Stimulated activated CD4-positive, alpha-beta T cell treated with anti-CD3 and anti-CD28 coated beads, Interleukin-4, amount 100 ng/mL, for 48 hours (primary cell): Measurements from ENCODE around the gene CADM2.

Source experiments
- DNase-seq, 2 donors: peaks; one replicate each; pipeline ENCODE4 v3.0.0-alpha.2; 2020; ENCODE audit warnings: low read depth in 2 of 2

CADM2 gene

GRCh38 chr3:85571835-85572234 is 613.0 kb downstream of the CADM2 start:
- DNase-seq: no peak

GRCh38 chr3:85572426-85572825 is 613.6 kb downstream of the CADM2 start:
- no peak for DNase-seq

- DNase-seq: no peak
These were observed 614.2 kb downstream of the CADM2 start for GRCh38 chr3:85572978-85573377.

DNA sequence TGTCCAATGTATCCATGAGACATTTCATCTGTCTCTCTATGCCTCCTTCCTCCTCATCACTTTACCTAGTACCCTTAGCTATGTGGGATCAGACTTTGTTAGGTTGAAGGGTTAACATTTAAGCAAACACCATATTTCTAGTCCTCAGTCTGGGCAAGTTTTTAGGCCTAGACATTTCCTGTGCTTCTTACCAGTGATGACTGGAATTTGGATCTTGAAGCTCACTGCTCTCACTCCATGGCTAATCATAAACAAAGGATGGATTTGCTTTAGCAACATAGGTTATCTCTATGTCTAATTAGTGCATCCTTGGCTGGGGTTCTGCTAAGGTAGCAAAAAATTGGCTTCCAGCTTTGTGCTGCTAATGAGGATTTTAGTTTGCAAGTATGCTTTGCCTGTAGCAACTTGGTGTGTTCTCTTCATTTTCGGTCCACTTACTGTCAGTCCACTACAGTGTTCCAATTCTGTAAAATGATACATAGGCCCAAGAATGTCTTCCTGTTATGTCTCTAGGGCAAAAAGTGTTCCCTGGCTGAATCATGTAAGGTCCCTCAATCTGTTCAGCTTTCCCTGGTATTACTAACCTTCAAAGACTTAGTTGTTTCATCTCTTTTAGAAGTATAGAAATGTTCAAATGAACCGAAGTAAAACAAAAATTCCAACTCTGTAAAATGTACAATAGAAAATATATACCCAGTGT is 615.4 kb downstream of the CADM2 start:
- DNase-seq: no peak

GRCh38 chr3:85576091-85576690 is 617.4 kb downstream of the CADM2 start:
- peak; percentile 22 to 42 for DNase-seq

DNA sequence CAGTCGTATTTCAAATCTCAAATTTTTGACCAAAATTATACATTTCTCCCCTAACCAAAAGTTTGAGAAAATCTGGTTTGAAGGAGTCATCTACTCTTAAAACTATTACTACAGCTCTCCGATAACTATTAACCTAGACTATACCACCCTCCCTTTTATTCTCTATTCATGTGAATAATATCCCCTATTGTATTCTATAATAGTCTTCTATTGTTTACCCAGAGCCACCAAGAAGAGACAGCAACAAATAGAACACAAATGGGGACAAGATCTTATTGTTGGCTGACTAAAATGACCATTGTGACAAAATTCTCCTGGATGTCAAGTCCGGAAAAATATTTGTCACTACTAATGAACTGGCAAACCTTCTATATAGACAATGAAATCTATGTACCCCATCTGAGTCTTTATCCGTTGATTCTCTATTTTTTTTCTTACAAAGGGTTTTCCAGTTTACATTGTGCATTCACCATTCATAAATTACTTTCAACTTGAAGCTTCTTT is 618.0 kb downstream of the CADM2 start:
- DNase-seq: no peak

DNA sequence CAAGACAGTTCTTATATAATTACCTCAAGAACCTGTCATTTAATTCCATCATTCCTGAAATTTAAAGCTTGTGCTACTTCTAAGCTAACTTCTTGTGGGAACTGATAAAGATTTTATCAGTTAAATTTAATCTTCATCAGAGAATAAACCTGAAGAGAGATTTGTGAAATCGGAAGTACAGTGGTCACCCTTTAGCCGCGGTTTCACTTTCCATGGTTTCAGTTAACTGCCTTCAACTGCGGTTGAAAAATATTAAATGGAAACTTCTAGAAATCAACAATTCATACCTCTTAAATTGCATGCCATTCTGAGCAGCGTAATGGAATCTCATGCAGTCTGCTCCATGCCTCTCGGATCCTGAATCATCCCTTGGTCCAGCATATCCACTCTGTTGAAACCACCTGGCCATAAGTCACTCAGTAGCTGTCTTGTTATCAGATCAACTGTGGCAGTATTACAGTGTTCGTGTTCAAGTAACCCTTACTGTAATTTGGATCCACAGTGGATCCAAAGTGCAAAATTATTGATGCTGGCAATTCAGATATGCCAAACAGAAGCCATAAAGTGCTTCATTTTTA is 626.1 kb downstream of the CADM2 start:
- DNase-seq: no peak

DNA sequence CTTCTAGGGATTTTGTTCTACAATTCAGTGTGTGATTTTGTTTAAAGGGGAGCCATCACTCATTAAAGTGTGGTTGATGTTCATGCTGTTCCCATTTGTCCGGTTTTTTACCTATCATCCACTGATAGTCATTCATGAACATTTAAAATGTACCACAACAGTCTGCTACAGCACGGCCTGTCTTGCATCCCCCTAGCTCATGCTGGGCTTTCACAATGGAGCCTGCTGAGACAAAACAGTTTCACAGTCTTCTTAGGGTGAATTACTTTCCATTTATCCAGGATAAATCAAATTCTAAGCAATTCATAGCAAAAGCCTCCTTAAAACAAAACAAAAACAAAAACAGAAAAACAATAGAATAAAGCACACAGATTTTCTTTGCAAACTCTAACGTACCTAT is 627.2 kb downstream of the CADM2 start:
- no peak for DNase-seq

- DNase-seq: no peak
These were observed 630.4 kb downstream of the CADM2 start for GRCh38 chr3:85589145-85589544.

- no peak for DNase-seq
These were observed 632.7 kb downstream of the CADM2 start for GRCh38 chr3:85591451-85591850.

- DNase-seq: no peak
These were observed 633.5 kb downstream of the CADM2 start for GRCh38 chr3:85592256-85592655.

- no peak for DNase-seq
These were observed 635.9 kb downstream of the CADM2 start for GRCh38 chr3:85594676-85595075.

DNA sequence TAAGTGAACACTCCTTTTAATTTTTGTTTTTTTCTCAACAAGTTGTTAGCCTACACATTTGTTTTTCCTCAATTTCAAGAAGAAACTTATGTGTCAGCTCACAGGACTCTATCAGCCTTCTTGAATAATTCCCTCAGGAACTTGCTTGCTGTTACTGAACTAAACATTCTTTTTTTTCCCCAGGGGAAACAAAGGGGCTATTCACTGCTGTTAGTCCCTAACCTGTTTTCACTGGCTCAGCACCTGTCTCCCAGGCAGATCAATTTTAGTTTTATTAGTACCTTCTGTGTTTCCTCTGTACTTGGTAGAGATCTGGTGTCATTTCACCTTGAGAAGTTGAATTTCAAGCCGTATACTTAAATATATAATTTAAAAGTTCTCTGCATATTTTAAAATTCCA is 644.6 kb downstream of the CADM2 start:
- DNase-seq: no peak

GRCh38 chr3:85604641-85605040 is 645.9 kb downstream of the CADM2 start:
- DNase-seq: no peak

- DNase-seq: no peak
These were observed 646.3 kb downstream of the CADM2 start for GRCh38 chr3:85605066-85605465.

DNA sequence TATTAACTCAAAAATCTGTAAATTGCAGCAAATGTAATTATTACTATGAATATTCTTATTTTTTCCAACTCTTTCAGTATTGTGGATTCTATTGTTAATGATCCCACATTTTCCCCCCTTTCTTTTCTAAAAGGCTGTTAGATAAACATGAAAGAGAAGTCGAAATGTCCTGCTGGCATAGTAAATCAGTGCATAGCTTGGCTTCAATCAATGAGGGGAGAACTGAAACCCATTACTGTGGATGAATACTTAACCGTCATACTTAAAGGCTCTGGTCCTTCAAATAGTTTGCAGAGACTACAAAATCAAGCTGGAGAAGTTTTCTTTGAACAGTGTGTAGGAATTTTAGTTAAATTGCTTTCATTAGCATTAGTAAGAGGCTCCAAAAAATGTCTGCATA is 667.9 kb downstream of the CADM2 start:
- DNase-seq: no peak

DNA sequence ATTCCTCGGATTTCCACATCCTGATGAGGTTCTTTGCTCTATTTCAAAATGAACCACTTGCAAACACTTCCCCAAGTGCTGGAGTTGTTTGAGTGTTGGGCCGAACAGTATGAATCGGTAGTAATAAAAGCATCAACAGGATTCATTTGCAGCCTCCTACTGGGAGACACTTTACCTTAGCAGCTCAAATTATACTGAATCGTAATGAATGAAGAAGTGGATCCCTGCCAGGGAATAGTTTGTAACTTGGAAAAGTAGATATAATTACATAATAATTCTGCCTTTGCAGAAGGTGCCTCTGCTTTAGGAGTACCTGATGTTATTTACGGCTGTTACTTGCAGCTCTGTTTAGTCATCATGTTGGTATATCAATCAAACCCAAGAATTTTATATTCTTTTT is 669.1 kb downstream of the CADM2 start:
- DNase-seq: no peak

GRCh38 chr3:85631070-85631469 is 672.3 kb downstream of the CADM2 start:
- no peak for DNase-seq

- DNase-seq: no peak
These were observed 674.1 kb downstream of the CADM2 start for GRCh38 chr3:85632921-85633320.

DNA sequence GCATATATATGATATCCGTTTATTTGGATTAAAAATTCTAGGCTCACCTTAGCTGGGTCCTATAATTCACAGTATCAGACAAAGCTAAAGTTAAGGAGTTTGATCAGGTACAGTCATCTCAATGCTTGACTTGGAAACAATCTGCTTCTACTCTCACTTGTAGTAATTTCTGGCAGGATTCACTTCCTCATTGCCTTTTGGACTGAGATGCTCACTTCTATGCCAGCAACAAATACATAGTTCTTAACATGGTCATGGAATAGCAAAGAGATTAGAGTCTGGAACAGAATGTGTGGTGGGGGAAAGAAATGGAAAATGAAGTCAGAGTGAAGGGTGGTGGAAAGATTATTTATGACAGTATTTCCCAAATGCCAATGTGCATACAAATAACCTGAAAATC is 693.6 kb downstream of the CADM2 start:
- no peak for DNase-seq

DNA sequence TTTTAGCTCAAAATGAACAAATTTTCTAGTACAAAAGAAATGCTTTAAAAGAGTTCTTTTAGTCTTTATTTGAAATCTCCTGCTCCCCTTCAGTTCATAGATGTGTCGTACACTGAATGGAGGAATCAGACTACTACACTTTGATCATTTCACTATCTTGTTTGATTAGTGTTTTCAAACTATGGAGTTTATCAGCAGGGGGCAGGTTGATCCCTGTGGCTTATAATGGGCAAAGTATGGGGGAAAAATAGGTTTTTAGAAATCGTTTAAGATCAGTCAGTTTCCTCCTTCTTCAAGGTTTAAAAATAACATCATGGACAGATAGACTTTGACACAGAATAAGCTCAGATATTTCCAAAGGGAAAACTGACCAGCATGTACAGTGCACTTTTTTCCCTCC is 701.7 kb downstream of the CADM2 start:
- no peak for DNase-seq

GRCh38 chr3:85662462-85662861 is 703.7 kb downstream of the CADM2 start:
- no peak for DNase-seq

GRCh38 chr3:85667744-85668143 is 709.0 kb downstream of the CADM2 start:
- no peak for DNase-seq
